Kasumi-1 (cell line): ENCODE results near the gene SLC25A11.

Source experiments
- DNase-seq, 2 experiments: peaks; one replicate each; lab custom pipeline; 2025; lab: John Stamatoyannopoulos, UW

The SLC25A11 gene, protein sequence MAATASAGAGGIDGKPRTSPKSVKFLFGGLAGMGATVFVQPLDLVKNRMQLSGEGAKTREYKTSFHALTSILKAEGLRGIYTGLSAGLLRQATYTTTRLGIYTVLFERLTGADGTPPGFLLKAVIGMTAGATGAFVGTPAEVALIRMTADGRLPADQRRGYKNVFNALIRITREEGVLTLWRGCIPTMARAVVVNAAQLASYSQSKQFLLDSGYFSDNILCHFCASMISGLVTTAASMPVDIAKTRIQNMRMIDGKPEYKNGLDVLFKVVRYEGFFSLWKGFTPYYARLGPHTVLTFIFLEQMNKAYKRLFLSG

DNA sequence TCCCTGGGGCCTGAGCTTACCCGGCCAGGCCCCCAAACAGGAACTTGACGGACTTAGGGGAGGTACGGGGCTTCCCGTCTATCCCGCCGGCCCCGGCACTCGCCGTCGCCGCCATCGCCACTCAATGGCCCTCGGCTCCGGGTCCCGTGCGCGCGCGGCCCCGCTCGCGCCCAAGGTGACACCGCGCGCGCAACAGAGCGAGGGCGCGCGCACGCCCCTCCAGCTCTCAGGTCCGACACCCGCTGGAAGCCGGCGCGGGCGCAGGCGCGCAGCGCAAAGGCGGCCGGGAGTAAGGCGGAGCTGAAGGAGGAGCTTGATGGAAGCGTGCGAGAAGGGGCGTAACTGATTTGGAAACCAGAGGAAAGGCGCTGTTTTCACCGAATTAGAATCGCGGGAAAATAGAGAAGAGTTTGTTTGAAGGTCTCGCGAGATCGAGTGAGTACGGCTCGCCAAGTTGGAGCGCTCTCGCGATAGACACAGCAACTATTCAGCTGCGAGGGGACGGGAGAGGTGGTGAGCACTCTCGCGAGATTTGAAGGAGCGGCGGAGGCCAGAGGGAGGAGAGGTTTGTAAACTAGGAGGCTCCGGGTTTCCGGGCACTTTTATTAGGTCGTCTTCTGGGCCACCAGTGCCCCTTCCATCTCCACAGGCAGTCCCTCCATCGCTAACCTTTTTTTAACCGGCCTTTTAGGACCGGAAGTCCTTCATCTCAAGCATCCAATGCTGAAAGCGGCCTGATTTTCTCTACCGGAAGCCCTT, at the start of gene SLC25A11, which contains the start of gene RNF167:
TSS of gene SLC25A11 (minus strand) at position 251 of the 759 bp plus-strand sequence. CDS start at position 115, 136 bp downstream.
TSS of gene RNF167 (plus strand) at position 473 of the 759 bp plus-strand sequence. CDS start 642 bp downstream, outside the sequence.
- peak; percentile 96 for DNase-seq

DNA sequence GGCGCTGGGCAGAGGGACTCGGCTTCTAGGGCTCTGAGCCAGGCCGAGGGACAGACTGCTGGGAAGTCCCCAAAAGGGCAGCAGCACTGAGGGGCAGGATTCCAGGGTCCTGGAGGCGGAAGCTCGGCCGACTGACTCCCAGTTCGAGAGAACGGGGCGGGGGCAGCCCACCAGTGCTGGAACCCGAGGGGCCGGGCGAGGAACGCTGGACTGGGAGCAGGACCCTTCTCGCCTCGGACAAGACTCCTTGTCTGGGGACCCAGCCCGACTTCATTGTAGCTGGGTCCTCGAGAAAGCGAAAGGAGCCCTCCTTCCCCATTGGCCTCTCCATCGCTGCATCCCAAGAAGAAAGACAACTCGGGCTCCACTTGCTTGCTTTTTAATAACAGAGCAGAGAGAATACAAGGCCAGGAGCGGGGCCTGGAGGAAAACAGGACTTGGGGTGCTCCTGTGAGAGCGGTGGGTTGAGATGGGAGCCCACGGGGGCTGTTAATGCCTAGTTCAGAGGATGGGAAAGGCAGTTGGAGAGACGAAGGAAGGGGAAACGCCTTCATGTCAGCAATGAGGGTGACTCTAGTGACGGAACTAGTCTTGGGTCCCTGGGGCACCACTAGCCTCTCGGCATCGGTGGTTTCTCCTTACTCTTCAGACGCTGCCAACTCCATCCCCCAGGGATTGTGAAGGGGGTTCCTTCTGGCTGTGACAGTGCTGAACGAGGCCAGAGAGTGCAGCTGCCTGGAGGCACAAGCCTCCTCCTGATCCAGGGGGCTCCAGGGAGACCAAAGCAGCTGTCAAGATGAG, 48.1 kb upstream of the SLC25A11 start:
- peak in 1 of 2 experiments; percentile 5 for DNase-seq

DNA sequence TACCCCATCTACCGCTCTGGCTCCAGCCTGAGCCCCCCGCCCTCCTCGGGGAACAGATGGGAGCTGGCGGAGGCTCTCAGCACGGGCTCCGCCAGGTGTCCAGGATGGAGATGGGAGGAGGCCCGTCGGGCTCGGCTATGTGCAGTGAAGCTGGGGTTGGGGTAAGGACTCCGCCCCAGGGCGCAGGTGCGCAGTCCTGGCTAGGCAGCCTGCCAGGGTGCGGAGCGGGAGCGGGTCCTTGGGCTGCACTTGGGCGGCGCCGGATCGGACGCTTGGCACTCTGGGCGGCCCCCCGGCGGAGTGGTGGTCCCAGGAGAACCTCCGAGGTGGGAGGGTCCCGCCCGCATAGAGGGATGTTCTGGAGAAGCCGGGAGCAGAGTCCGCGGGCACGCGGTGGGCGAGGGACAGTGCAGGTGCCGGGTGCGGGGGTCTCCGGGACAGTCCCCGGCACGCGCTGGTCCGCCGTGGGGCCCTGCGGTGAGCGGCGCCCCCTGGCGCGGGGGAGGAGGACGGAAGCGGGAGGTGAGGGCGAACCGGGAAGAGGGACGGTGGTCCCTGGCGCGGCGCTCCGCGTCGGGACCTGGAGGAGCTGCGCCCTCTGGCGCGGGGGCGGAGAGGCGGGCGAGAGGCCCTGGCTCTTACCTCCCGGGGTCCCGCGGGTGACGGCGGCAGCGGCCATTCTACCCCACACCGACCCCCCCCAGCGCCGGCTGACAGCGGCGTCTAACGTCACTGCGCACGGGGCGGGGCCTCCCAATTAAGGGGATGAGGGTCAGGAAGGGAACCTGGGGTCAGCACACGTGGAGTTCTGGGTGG, 47.3 kb upstream of the SLC25A11 start, which contains the start of gene CAMTA2:
TSS of gene CAMTA2 (minus strand) at position 725 of the 816 bp plus-strand sequence. CDS start 1,453 bp downstream, outside the sequence.
- DNase-seq = peak; percentile 51 to 58

DNA sequence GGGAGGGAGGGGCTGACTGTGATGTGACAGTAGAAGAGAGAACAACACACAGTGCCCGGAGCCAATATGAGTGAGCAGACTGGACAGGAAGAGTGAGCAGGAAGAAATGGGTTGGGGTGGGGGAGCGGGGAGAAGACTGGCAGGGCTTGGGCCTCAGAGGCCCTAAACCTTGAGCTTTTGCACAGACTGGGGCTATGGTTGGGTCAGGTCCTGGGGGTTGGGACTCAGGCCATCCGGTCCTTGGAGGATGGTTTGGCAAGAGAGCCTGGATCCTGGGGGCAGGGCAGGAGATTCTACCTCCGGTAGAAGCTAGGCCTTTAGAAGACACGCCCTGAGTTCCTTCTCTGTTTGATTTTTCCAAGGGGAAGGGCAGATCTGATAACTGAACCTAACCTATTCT, 46.6 kb upstream of the SLC25A11 start:
- DNase-seq = no peak

DNA sequence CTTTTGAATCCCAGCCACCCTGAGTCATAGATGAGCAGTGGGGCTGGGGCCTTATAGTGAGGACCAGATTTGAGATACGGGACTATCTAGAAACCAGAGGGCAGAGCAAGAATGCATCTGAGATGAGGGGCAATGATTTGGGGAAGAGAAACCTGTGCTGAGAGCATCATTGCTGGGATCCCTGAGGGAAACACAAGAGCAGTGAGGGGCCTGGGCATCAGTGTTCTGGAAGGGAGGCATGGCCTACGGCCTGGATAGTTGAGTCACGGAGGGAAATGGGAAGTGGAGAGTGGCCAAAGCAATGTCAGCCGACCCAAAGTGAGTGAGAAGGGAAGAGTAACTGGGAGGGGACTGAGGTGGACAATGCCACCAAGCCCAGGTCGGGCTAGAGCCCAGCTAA, 42.5 kb upstream of the SLC25A11 start:
- DNase-seq = no peak

DNA sequence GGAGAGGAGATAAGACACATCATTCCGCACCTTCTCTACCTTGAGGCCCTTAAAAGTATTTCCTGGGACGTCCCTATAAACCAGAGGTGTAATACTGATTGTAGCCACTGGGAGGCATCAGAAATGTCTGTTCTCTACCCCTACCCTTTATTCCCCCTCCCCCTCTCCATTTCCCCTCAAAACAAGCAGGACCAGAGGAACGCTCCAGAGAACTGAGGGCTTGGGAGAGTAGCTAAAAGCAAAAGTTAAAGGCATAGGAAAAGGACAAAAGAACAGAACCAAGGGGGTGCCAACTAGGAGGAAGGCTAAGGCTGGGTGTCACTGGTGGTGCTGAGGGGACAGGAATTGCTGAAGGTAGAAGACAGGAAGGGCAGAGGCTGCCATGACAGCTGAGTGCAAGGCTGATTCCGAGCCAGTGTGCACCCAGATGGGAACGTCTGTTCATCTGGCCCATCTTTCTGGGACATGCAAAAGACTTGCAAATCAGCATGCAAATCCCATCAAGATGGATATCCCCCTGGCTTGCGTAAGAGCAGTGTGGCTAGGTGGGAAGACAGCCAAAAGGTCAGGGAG, 40.9 kb upstream of the SLC25A11 start:
- DNase-seq = peak; percentile 25 to 42

DNA sequence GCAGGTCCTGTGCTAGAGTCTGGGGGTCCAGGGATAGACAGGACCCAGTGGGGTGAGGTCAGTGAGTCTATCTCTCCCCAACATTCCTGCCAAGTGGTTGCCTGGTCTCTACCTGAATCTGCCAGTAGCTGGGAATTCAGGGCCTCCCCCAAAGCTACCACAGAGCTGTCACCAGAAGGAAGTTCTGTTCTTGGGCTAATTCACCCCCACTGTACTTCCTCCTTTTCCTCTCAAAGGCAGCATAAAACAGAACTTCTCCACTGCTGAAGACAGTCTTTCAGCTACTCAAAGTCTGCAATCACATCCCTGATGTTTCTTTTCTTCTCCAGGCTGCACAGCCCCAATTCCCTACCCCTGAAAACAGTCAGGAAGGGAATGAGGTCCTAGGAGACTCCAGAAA, 38.9 kb upstream of the SLC25A11 start:
- DNase-seq = peak; percentile 69 to 72

DNA sequence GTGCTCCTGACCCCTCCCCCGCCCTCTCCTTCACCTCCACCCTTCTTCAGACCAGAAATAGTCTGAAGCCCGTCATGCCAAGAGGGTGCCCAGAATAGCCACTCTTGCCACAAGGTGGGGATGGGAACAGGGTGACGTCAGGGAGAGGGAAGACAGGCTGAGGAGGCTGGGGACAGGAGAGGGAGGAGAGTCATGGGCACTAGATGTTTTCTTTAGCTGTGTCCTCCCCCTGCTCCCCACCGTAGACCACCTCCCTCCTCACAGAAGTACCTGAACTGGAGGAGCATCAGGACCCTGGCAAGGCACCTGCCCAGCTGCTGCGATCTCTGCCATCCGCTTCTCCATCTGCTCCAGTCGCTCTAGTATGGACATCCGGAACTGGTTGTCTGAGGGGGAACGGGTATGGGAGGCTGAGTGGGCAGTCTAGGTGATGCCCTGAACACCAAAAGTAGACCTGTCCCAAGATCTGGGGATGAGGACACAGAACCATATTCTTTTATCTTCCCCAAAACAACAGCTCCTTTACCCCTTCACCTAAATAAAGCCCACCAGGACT, 34.3 kb upstream of the SLC25A11 start:
- DNase-seq = no peak

DNA sequence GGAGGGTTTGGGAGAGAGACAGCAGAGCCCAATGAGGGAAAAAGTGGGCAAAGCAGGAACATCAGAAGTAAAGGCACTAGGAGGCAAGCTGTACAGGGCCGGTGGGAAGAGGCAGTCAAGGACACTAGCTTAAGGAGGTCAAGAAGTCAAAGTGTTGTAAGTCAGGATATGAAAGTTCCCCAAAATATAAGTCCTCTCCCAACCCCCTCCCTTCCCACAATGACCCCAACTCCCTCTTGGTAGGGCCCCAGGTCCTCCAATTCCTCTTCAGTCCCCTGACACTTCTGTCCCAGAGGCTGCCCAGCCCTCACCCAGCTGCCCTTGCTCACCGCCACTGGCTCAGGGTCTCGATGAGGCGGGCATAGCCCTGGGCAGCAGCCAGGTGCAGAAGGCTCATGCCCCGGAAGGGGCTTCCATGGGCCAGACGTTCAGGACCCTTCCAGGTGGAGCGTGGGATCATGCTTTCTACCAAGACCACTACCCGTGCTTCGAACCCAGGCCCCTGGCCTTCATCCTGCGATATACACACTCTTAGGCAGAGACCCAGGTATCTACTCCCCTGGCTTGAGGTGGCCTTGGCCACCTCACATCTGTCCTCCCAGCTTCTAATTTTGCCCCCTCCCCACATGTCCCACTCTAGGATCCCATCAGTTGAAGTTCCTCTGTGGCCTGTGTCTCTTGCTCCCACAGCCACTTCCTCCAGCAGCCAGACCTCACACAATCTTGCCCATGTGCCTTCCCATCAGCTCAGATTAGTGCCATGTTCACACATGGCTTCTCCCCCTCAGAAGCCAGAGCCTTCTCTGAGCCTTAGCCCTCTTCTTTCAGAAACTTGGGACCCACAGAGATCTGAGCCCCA, 33.6 kb upstream of the SLC25A11 start:
- DNase-seq = no peak

DNA sequence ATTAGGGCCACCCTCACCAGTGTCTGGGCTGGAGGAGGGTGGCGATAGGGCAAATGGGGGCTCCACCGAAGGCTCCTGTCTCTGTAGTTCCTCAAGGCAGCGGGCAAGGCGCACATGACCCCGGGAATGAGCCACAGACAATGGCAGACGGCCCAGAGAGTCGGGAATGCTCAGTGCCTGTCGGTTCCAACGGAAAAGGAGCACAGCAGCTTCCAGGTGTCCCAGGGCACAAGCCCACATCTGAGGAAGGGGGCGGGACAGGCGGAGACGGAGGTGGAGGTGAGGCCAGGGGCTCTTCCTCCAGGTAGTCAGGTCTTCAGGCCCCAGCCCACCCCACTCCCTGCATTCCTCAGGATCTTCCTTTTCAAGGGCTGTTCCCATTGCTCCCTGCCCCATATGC, 32.9 kb upstream of the SLC25A11 start:
- DNase-seq = no peak

DNA sequence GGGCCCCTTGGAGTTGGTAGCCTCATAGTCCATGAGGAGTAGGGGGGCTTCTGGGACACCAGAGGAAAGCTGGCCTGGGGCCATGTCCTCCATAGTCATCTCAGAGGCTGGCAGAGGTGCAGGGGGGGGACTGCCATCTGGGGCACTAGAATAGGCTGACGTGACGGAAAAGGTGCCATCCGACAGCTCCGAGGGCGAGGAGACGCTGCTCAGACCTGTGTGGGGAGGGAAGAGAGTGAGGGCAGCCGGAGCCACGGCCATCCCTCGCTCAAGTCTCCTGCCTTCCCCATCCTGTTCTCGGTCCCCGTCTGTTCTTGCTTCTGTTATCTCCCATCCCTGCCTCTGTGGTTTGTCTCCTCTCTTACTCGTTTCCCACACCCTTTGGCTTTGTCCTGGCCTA, 32.5 kb upstream of the SLC25A11 start:
- no peak for DNase-seq

DNA sequence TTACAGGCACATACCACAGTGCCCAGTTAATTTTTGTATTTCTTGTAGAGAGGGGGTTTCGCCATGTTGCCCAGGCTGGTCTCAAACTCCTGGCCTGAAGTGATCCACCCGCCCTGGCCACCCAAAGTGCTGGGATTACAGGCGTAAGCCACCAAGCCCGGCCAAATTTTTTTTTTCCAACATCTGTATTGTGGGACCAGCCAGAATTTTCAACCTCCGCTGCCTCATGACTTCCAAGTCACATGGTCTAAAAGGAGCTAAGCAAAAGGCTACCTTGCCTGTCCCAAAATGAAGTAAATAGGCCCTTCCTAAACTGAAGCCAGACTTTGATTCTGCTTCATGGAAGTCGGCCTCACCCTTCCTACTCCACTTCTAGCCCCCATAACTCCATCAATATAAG, 32.0 kb upstream of the SLC25A11 start:
- DNase-seq = no peak

DNA sequence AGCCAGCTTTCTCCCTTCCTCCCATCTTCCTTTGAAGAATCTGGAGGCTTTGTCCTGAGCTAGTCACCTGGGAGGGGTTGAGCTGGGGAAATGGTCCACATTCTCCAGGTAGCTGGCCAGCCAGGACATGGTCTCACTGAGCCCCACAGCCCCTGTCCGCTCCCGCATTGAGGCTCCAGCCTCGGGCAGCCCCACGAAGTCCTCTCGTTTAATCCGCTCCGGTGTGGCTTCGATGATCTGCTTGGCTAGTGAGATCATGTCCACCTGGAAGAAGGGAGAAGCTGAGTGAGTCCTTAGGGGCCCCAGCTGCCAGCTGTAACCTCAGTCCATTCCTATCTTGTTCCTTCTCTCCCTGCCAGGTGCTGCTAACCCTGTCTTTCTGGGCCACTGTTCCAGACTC, 30.4 kb upstream of the SLC25A11 start:
- DNase-seq = no peak

DNA sequence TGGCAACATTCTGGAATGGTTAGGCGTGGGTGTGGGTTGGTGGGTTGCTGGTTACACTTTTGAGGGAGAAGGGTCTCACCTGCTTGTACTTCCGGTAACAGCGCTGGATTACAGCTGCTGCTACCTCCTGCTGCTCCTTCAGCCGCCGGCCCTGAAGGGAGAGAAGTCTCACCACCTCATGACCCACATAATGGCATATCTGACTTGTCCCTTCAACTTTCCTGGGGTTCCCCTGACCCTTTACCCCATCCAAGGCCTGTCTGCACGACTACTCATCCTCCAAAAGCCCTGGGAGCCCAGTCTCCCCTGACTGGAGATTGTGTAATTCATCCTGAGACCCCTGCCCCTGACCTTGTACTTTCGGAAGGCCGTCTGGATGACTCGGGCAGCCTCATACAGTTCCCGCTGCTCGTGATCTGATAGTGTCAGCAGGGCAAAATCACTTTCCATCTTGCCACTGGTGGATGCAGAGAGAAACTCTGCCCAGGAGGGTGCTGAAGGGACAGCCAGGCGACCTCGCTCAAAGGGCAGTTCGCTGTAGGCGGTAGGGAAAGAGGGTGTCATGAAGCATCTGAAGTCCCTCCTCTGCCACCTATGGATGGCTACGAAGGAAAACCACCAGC, 29.8 kb upstream of the SLC25A11 start:
- DNase-seq = no peak

DNA sequence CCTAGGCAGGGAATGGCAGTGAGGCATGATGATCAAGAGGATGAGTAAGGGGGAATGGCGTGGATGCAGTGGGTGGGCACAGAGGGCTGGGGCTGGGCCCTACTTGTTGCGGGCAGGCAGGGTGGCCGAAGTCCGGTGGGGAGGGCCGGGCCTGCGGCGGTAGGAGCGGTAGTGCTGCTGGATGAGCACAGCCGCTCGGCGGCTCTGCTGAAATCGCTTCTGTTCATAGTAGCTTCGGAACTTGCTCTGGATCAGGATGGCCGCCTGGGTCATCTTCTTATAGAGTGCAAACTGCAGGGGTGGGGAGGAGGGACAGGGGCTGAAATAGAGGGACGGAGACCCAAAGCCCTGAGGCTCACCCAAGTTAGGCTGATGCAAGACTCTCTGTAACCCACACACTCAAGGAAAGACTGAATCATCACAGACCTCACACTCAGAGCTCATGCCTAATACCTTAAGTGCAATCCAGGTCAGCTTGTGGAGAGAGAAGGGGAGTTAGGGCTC, 29.3 kb upstream of the SLC25A11 start:
- DNase-seq = no peak

DNA sequence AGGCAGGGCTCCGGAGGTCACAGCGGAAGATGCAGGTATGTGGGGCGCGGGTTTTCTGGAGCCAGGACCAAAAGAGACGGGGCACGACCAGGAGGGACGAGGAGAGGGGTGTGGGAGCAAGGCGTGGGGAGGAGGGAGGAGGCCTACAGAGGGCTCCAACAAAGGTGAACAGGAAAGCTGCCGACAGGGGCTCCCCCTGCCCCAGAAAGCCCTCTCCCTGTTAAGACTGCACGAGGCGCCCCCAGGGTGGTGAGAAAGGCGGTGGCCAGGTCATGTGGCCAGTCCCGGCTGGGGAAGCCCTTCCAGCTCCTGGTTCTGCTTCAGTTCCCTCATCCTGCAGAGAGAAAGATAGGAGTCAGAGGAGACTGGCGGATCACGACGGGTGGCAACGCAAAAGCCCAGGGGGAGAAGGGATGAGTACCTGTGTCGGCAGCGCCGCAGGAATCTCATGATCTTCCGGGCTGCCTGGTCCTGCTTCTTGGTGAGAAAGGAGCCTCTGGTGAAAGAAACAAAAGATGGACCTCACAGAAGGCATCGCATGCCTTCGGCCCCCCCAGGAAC, 28.7 kb upstream of the SLC25A11 start:
- no peak for DNase-seq

DNA sequence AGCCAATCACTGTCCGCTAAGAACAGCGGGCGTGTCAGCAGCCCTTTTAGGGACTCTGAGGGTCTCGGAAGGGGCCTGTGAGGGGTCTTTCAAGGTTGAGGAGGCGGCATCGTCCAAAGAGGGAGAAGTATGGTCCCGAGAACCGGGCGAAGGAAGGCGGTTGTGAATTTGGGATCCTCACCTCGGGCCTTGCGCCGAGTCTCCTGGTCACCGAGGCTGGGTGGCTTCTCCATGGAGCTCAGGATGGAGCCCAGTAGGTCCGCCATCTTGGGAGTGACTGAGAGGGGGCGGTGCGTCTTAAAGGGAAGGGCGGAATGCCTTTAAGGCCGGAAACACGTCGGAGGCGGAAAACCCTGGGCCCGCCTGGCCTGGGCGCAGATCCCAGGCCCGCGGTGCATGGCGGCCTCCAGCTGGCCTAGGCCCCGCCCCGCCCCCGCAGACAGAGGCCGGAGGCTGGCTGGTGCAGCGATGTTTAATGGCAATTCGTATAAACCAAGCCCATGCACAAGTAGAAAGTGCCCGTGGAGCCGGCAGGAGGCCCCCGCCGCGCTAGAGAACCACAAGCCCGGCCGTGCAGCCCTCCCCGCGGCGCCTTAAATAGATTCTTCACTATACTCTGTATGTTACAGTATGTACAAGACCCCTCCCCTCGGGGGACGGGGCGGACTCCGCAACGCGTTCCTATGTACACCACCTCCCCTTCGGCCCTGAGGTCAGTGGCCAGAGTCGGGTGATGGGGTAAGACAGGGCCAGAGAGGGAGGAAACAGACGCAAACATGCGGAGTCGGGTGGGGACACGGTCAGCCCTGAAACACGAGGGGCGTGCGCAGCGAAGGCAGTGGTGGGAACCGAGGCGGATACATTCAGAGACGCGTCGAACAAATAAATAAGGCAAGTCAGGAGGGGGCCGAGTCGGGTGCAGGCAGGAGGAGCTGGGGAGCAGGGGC, 28.0 kb upstream of the SLC25A11 start, which contains the start of gene SPAG7:
TSS of gene SPAG7 (minus strand) at position 279 of the 947 bp plus-strand sequence. CDS start at position 266, 13 bp downstream.
- peak; percentile 78 to 81 for DNase-seq
